HL-60 (cell line): ENCODE results near the gene TK2.

Experiments used
- POLR2AphosphoS5 ChIP-seq: IDR thresholded peaks from 2 replicates; pipeline ENCODE4 v1.6.1; 2012; ENCODE audit warnings: low read depth
- TF ChIP-seq, protein P1 (sequence below): IDR thresholded peaks from one replicate; pipeline ENCODE4 v1.5.1; 2011; ENCODE audit warnings: low read length, control low read depth, inconsistent platforms; ENCODE audit not compliant: insufficient read depth

GRCh38 chr16:66470556-66470955, 79.4 kb downstream of the TK2 start:
- no peak for TF ChIP-seq POLR2AphosphoS5
- TF ChIP-seq, protein P1, sequence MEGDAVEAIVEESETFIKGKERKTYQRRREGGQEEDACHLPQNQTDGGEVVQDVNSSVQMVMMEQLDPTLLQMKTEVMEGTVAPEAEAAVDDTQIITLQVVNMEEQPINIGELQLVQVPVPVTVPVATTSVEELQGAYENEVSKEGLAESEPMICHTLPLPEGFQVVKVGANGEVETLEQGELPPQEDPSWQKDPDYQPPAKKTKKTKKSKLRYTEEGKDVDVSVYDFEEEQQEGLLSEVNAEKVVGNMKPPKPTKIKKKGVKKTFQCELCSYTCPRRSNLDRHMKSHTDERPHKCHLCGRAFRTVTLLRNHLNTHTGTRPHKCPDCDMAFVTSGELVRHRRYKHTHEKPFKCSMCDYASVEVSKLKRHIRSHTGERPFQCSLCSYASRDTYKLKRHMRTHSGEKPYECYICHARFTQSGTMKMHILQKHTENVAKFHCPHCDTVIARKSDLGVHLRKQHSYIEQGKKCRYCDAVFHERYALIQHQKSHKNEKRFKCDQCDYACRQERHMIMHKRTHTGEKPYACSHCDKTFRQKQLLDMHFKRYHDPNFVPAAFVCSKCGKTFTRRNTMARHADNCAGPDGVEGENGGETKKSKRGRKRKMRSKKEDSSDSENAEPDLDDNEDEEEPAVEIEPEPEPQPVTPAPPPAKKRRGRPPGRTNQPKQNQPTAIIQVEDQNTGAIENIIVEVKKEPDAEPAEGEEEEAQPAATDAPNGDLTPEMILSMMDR: no peak
